SHP77 treated with DMSO at 0.1 percent for 48 hours (cell line): ENCODE results near the gene ECI1.
"Not testable (repeated sequence)": the region's sequence is repeated elsewhere in the genome, so short reads cannot be mapped to it uniquely, and the experiment has no call there.

Experiments used
- DNase-seq: peaks from one replicate; lab custom pipeline; 2025; lab: John Stamatoyannopoulos, UW

The ECI1 gene

GRCh38 chr16:2210386-2211365, 40.7 kb downstream of the ECI1 start, which contains the start of gene BRICD5:
Gene BRICD5 (minus strand): TSS chr16:2210863. CDS start chr16:2210833, 30 bp downstream.
- no peak for DNase-seq

GRCh38 chr16:2210009-2210332, 41.4 kb downstream of the ECI1 start:
- no peak for DNase-seq

GRCh38 chr16:2209258-2210008, 42.0 kb downstream of the ECI1 start:
- DNase-seq: peak; percentile 71

DNA sequence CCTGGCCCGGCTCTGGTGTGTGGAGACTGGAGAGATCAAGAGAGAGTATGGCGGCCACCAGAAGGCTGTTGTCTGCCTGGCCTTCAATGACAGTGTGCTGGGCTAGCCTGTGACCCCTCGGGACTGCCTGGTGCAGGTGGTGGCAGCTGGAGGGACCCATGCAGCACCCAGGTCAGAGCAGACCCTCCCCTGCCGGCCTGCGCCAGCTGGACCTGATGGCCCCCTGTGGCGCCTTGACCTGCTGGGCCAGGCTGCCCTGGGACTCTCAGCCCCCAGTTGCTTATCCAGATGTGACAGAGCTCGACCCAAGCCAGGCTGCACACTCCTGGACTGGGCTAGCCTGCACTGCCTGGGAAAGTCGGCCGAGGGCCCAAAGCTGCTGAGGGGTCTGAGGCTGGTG, 42.6 kb downstream of the ECI1 start:
- DNase-seq: no peak

DNA sequence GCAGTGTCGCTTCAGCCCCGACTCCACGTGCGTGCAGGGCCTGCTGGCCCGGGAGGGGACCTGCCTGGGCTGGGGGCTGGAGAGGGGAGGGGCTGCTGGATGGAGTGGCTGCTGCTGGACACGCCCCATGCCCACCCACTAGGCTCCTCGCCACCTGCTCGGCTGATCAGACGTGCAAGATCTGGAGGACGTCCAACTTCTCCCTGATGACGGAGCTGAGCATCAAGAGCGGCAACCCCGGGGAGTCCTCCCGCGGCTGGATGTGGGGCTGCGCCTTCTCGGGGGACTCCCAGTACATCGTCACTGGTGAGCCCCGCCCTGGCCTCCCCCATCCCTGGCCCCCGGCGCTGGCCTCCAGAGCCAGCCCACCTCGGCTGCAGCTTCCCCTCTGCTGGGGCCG, 43.1 kb downstream of the ECI1 start:
- DNase-seq: peak; percentile 24

- DNase-seq: no peak
These were observed 43.5 kb downstream of the ECI1 start for GRCh38 chr16:2207872-2208271.

- no peak for DNase-seq
These were observed 44.5 kb downstream of the ECI1 start for GRCh38 chr16:2206780-2207433.

DNA sequence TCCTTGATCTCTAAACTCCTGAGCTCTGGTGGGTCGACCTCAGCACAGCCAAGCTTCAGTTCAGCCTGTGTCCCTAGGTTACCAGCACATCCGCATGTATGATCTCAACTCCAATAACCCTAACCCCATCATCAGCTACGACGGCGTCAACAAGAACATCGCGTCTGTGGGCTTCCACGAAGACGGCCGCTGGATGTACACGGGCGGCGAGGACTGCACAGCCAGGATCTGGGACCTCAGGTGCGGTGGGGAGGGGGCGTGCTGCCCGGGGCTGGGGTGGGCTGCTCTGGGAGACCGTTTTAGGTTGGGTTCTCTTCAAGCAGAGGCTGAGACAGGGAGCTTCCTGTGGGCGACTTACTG, 45.0 kb downstream of the ECI1 start:
- no peak for DNase-seq

DNA sequence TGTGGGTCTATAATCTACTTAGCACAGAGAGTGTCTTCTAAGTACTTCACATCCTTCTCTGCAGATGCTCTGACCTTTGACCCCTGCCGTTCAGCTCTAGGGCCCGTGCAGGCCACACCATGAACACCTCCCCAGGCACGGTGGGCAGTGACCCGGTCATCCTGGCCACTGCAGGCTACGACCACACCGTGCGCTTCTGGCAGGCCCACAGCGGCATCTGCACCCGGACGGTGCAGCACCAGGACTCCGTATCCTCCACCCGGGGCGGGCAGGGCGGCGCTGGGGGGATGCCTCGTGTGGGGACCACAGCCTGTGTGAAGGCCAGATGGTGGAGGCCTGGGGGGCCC, 45.4 kb downstream of the ECI1 start:
- DNase-seq: no peak

GRCh38 chr16:2205104-2205966, 46.1 kb downstream of the ECI1 start, which contains the start of gene MLST8:
Gene MLST8 (plus strand): TSS chr16:2205454. CDS start chr16:2206086, 632 bp downstream.
- DNase-seq: peak; percentile 67

DNA sequence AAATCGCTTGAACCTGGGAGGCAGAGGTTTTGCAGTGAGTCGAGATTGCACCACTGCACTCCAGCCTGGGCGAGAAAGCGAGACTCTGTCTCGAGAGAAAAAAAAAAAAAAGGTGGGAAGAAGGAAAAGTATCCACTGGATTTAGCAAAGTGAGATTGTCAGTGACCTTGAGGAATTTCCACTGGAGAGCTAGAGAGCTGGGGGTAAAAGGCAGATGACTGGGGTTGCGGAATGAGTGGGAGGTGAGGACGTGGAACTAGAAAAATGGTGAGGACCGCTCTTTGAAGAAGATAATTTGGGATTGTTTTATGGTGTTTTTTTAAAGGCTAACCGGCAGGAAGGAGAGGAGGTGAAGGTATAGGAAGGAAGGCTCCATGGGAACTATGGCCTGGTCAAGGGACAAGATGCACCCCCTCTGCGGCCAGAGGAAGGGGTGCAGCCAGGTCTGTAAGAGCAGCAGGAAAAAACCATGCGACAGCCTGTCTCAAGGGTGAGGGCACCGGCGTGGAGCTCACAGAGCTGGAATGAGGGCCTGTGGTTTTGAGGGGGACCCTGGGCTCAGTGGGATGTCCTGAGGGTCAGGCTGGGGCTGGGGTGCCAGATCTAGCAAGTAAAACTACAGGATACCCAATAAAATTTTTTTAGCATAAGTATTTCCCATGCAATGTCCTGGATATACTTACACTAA, 46.8 kb downstream of the ECI1 start:
- no peak for DNase-seq

GRCh38 chr16:2203119-2203688, 48.2 kb downstream of the ECI1 start:
- DNase-seq: not testable (repeated sequence)

DNA sequence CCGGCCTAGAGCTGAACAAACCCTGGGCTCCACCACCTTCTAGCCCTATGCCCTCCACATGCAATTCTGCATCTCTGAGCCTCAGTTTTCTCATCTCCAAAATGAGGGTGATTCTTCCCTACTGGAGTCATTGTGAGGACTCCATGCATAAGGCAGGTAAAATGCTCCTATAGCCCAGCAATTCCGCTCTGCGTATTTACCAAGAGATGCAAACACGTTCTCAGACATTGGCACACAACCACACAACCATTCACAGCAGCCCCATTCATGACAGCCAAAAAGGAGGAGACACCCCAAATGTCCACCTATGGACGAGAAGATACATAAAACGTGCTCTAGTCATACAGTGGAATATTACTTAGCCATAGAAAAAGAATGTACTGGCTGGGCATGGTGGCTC, 51.1 kb downstream of the ECI1 start:
- no peak for DNase-seq

- no peak for DNase-seq
These were observed 51.7 kb downstream of the ECI1 start for GRCh38 chr16:2199621-2200139.

DNA sequence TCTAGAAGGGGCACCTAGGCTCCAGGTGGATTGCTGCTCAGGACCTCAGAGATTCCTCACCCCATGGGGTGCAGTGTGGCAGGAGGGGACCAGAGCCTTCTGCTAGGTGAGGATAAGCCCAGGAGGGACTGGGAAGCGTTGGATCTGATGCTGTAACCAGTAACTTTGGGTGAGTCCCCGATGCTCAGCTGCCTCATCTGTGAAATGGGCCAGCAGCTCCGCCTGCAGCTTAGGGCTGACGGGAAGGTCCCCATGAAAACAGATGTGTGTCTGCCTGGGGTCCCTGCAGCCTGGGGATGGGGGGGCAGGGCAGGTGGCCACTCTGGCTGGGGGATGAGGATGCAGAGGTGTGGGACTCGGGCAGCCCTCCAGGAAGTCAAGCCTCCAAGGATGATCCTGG, 52.3 kb downstream of the ECI1 start:
- no peak for DNase-seq

- no peak for DNase-seq
These were observed 53.1 kb downstream of the ECI1 start for GRCh38 chr16:2198283-2198682.

GRCh38 chr16:2197765-2198164, 53.6 kb downstream of the ECI1 start:
- no peak for DNase-seq

DNA sequence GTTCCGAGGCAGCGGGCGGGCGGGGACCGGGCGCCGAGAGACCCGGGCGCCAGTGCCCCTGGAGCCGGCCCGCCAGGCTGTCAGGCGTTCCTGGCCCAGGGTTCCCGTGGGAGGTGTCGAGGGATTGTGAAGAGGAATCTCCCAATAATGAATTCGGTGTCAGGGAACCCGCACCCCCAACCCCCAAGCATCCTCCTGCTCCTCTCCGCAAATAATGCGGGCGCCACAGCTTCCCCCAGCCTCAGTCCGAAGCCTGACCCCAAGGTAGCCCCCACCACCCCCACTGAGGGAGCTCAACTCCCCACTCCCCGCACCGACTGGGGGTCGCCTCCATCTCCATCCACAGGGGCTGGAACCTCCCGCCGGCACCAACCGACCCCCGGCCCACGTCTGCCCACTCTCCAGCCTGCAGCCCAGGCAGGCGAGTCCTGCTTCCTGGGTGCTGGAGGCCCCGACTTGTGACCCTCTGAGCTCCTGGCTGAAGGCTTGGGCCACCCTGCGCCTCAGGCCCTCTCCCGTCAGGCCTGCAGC, 54.3 kb downstream of the ECI1 start:
- DNase-seq: no peak

GRCh38 chr16:2196162-2196980, 55.0 kb downstream of the ECI1 start, which contains the start of gene CASKIN1:
Gene CASKIN1 (minus strand): TSS chr16:2196605. CDS start chr16:2196432, 173 bp downstream.
- DNase-seq: no peak
